SW 1271 (cell line): Measurements from ENCODE around the gene NAA38.
A peak's percentile ranks its signal among the peaks of the same experiment; 100 is the strongest.
"Not testable (repeated sequence)": the region's sequence is repeated elsewhere in the genome, so short reads cannot be mapped to it uniquely, and the experiment has no call there.

Source experiments
- DNase-seq, 2 experiments: peaks; one replicate each; lab custom pipeline; 2025; lab: John Stamatoyannopoulos, UW

NAA38 gene

DNA sequence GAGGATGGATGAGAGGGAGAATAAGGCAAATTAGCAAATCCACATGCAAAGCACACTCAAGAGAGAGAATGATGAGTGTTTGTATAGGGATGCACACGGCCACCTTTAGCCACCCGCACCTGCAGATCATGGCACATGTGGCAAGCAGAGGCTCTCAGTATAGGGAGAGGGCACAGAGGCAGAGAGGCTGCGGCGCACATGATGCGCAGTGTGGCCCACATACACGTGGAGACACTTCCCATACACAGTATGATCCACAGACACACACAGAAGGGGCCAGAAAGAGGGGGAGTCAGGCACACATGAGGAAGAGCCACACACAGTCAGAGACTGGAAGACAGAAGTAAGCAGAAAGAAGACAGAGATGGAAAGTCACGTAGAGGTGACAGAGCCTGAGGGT lies 24.7 kb upstream of the NAA38 start:
- no peak for DNase-seq

DNA sequence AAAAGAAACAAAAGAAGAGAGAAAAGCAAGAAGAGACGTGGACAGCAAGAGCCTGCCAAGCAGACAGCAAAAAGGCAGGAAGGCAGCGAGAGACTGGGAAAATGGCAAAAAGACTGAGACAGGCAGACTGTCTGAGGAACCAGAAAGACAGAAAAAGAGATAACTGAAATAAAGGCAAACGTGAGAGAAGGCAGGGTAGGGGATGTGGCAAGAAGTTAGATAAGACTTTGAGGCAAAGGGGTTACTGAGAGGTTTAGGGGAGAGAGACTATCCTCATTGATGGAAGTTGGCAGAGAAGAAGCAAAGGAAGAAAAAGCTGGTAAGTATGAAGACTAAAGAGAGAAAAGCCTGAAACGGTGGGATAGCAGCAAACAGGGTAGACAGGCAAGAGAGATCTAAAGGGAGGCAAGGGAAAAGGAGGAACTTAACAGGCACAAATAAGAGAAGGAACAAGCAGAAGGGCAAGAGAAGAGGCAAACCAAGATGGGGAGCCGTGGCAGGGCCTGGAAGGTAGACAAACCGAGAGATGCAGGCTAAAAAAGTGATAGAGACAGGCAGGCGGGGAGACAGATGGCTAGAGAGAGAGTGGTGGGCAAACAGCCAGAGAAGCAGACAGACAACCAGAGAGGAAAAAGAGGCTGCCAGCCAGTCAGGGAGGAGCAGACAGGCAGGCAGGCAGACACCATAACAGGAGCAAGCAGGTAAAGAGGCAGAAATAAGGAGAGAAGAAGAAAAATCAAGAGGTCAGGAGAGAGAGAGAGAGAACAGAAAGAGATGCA lies 24.1 kb upstream of the NAA38 start:
- no peak for DNase-seq

DNA sequence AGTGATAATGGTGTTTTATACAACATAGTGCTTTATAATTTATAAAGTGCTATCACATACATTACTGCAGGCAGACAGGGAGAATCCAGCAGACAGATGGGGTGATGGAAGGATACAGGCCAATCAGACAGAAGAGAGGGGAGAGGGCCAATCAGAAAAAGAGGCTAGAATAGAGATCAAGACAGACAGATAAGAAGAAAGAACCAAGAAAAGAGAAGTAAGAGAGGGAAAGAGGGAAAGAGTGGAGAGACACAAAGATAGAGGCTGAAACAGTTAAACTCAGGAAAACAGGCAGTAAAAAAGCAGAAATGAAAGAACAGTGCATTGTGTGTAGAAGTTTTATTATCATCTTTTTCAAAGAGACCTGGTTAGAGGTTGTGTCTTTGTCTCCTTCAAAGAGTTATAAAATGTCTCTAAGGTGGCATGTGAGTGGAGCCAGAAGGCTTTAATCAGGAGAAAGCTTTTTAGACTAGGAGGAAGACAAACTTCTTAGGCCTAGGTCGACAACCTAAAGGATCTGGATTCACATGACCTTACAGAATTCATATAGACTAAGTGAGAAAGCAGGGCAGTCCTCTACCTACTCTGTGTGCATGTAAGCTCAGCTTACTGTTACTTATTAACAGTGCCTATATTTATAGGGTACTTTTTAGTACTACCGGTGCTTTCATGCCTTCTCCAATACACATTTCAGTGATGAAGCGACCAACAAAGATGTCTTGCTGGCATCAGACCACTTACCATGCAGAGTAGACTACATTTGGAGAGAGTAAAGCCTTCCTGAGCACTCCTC lies 22.9 kb upstream of the NAA38 start:
- DNase-seq, result no peak

DNA sequence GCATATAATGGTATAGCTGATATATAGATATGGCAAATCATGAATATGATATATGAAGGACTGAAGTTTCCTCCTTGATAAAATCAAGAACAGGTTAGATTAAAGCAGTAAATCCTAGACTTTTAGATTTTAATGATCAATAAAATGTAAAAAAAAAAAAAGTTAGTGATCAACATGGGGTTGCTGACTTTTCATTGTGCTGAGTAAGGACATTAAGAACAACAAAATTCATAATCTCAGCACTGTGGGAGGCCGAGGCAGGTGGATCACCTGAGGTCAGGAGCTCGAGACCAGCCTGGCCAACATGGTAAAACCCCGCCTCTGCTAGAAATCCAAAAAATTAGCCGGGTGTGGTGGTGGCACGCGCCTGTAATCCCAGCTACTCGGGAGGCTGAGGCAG lies 20.9 kb upstream of the NAA38 start:
- no peak for DNase-seq

DNA sequence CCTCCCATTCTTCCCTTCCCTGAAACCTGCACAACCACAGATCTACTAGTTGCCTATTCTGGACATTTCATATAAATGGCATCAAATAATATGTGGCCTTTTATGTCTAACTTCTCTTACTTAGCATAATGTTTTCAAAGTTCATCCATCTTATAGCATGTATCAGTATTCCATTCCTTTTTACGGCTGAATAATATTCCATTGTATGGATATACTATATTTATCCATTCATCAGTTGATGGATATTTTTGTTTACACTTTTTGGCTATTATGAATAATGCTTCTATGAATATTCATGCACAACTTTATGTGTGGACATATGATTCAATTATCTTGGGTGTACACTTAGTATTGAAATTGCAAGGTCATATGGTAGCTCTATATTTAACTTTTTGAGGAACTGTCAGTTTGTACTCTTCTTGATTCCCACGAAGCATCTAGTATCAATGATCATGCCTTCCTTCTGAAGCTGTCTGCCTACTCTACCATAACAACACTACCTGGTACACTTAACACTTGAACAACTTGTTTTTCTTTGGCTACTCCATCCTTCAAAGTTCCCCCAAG lies 18.5 kb upstream of the NAA38 start:
- DNase-seq, result no peak

DNA sequence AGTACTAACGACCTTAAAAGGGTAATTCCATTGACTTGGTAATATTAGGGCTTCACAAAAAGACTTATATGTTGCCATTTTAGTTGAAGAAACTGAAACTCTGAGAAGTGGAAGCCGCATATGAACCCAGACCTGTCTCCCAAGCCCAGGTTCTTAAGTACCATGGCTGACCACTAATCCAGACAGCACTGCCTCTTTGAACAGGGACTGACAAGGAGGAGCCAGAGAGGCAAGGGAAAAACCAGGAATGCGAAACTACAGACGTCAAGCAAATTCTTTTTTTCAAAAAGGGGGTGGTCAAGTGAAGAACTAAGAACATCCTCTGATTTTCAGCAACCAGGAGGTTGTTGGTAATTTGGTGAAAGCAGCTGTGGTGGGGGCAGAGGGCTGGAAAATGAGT lies 15.7 kb upstream of the NAA38 start:
- DNase-seq, result no peak

DNA sequence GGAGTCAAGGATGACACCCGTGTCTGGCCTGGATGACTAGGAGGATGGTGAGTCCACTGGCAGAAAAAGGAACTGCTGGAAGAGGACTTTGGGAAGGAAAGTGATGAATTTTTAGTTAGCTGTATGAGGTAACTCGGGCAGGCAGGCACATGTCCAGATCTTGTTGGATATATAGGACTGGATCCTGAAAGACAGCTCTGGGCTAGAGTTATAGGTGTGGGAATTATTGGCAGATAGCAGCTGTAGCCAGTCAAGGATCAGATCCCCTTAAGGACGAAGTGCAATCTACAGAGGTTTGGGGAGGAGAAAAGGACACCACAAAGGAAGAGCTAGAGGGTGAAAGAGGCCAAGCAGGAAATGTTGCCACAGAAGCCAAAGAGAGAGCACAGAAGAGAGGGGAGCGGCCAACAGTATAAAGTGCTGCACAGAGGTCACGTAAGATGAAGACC lies 10.5 kb upstream of the NAA38 start:
- no peak for DNase-seq

DNA sequence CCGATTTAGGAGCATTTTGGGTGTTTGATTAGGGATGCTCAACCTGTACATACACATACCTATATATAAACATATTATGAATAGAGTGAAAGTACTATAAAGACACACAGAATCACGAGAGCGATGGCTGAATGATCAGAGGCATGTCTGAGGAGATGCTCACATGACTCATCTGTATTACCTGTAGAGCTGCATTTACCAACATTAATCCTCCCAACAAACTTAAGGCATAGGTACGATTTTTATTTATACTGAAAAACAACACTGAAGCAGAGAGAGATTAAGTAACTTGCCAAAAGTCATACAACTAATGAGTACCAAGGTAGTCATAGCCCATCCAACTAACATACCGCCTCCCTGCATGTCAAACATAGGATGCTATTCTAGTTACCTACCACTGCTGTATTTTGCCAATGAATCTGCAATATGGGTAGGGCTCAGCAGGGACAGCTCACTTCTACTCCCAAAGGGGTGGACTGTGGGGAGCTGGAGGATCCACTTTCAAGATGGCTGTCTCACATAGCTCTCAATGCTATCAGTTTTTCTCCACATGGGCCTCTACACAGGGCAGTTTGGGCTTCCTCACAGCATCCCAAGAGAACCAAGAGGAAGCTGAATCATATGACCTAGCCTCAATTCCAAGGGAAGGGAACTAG lies 7.8 kb upstream of the NAA38 start:
- DNase-seq, result no peak

DNA sequence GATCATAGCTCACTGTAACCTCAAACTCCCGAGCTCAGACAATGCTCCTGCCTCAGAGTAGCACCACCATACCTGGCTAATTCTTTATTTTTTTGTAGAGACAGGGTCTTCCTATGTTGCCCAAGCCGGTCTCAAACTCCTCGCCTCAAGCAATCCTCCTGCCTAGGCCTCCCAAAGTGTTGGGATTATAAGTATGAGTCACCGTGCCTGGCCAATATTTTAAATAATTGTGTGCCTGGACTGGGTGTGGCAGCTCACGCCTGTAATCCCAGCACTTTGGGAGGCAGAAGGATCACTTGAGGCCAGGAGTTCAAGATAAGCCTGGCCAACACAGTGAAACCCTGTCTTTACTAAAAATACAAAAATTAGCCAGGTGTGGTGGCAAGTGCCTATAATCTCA lies 7.0 kb upstream of the NAA38 start:
- not testable (repeated sequence) for DNase-seq

DNA sequence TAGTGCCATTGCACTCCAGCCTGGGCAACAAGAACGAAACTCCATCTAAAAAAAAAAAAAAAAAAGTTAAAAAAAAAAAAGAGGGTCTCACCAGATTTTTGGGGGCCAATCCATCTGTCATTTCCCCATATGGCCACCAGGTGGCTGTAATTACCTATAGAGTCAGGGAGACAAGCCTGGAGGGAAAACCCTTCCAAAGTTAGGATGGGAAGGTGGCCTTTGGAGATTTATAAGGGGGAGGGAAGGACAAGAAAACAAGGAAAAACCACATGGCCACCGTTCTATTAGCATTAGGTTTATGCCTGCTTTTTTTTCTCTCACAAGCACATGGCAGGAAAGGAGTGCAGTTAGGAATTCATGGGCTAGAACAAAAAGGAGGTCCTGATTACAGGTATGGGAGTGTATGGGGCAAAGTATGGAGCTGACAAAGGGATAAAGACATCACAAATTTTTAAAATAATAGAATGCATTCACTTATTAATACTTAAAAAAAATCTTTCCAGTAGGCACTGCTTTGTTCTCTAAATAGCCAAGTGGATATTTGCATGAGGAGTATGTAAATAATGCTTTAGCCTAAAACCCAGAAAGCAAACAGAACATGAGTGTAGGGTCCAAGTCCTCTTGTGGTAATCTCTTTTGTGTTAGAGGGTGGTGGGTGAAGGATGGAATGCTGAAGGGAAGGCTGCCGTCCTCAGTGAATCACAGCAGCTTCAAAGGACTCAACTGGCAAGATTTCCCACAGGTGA lies 5.5 kb upstream of the NAA38 start:
- DNase-seq, result peak in 1 of 2 experiments; percentile 42

DNA sequence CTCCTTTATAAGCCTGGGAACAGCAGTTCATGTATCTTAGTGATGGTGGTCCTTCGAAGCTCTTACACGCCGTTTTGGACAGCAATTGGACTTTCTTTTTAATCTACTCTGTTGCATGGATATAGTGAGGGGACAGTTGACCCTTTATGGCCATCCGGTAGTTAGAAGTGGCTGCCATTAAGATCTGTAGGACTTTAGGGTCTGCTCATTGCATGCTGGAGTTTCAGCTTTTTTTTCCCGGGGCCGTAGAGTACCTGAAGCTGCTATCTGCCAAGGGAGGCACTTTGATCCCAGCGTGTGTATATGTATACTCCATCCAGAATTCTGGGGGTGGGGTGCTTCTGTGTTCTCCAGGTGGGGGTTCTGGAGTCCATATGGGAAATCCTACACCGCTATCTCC lies 1.7 kb upstream of the NAA38 start:
- no peak for DNase-seq

DNA sequence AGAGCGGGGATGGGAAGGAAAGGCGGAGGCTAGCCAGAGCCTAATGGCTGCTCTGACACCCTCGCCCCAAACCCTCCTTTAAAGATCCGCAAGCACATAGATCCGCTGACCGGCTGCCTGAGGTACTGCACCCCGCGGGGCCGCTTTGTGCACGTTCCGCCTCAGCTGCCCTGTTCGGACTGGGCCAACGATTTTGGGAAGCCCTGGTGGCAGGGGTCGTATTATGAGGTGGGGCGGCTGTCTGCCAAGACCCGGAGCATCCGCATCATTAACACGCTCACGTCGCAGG lies 1.1 kb upstream of the NAA38 start:
- DNase-seq, result peak; percentile 28 to 61

DNA sequence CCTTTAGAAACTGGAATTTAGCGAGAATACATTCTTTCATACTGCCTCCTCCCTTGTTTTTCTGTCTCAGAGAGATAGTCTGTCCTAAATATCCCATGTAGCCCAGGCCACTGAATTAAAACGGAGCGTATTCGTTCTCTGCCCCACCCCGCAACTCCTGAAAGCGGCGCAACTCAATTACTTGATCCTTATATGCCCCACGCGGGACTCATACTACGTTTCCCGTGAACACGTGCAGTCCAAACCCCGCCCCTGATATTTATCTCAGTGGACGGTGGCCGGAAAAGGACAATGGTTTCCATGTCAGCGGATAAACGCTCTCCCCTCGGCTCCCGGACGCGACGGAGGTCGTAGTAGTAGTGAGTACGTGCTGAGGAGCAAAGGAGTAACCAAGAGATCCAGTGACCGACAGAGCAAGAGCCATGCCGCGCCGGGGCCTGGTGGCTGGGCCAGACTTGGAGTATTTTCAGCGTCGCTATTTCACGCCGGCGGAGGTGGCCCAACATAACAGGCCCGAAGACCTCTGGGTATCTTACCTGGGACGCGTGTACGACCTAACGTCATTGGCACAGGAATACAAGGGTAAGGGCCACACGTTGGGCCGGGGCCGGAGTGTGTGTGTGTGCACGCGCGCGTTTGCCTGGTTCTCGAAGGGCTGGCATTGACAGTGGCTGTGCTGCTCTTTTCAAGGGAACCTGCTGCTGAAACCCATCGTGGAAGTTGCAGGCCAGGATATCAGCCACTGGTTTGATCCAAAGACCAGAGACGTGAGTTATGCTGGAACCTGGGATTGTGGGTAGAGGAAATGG lies 558 bp upstream of the NAA38 start, which contains the start of gene CYB5D1:
Gene CYB5D1, plus strand, starts transcription at position 291 of the 809 bp plus-strand sequence. Its CDS starts 132 bp downstream, at position 423.
- DNase-seq, result peak; percentile 88 to 98

DNA sequence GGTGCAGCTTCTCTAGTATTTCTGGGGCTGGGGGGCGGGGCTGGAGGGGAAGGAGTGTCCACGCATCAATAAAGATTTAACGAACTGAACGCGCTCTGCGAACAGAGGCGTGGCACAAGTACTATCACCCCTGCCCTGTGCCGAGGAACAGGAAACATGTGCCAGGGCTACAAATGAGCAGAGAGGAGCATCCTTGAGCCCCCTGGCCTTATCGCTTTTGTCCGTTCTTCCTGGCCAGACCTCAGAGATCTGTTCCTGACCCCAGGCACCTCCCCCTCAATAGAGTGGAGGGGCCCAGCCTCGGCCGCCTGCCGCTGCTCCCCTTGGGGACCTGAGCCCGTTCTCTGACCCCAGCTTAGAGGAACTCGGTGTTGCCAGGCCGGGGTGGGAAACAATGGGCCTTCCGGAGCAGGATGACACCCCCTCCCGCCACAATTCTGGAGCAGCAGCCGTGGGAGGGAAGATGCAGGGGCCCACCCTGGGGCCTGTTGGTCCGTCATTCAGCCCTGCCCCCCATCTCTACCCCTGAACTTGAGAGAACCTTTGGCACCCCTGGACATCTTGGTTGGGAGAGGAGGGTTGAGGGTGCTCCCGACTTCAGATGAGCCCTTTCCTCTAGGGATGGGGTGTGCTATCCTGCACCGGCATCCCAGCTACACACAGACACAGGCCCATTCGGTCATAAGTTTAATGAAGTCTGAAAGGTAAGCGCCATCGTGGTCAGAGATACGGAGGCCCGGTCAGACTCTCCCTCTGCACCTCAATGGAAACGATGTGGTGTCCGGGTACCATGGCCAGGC lies 1.1 kb downstream of the NAA38 start:
- no peak for DNase-seq

DNA sequence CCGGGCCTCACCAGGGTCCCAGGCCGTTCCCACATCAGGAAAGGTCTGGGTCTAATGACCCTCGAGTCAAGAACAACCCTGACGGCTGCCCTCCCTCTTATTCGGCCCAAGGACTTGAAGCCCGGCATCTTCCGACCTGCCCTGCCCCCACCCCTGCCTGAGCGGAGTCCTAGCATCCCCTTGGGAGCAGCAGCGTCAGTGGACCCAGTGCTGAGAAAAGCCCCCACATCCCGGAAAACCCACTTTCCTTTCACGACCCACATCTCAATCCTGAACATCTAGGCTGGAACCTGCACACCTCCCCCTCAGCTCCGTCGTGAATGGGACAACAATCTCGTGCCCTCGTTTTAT lies 1.7 kb downstream of the NAA38 start:
- DNase-seq, result no peak

DNA sequence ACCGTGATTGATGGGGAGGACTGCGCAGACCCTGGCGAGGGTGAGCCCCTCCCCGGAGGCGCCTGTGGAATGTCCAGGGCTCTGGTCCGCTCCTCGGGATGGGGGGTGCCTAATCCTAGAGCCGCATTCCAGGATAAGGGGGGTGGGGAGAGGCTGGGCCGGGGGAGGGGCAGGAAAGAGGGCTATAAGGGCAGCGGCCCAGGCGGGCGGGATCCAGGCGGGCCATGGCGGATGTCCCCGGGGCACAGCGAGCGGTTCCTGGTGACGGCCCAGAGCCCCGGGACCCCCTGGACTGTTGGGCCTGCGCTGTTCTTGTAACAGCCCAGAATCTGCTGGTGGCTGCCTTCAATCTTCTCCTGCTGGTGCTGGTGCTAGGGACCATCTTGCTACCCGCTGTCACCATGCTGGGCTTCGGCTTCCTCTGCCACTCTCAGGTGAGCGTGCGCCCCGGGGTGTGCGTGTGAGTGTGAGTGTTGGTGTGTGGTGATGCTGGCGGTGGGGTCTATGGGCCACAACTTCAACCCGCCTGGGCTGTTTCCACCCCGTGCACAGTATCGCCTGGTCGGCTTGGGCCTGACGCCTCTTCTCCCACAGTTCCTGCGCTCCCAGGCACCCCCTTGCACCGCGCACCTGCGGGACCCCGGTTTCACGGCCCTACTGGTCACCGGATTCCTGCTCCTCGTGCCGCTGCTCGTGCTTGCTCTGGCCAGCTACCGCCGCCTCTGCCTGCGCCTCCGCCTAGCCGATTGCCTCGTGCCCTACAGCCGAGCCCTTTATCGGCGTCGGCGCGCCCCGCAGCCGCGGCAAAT lies 2.3 kb downstream of the NAA38 start, which contains the start of gene TMEM88:
Gene TMEM88, plus strand, starts transcription at position 216 of the 809 bp plus-strand sequence. Its CDS starts 9 bp downstream, at position 225.
- no peak for DNase-seq

DNA sequence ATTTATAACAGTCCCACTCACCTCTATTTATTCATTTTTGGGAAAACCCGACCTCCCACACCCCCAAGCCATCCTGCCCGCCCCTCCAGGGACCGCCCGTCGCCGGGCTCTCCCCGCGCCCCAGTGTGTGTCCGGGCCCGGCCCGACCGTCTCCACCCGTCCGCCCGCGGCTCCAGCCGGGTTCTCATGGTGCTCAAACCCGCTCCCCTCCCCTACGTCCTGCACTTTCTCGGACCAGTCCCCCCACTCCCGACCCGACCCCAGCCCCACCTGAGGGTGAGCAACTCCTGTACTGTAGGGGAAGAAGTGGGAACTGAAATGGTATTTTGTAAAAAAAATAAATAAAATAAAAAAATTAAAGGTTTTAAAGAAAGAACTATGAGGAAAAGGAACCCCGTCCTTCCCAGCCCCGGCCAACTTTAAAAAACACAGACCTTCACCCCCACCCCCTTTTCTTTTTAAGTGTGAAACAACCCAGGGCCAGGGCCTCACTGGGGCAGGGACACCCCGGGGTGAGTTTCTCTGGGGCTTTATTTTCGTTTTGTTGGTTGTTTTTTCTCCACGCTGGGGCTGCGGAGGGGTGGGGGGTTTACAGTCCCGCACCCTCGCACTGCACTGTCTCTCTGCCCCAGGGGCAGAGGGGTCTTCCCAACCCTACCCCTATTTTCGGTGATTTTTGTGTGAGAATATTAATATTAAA lies 3.1 kb downstream of the NAA38 start:
- no peak for DNase-seq

DNA sequence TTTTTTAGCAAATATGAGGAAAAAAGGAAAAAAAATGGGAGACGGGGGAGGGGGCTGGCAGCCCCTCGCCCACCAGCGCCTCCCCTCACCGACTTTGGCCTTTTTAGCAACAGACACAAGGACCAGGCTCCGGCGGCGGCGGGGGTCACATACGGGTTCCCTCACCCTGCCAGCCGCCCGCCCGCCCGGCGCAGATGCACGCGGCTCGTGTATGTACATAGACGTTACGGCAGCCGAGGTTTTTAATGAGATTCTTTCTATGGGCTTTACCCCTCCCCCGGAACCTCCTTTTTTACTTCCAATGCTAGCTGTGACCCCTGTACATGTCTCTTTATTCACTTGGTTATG lies 3.7 kb downstream of the NAA38 start:
- DNase-seq, result no peak
